Heart left ventricle (tissue), 16 donors: ENCODE measurements around the gene CDK5RAP2. TPM values are rescaled to one million over a fixed set of nuclear protein-coding genes. Genes with fewer than 3 reads are reported as not detected.

Source experiments
- ATAC-seq, 4 donors: fragments of 200-7000 bp; cut with Tn5 transposase; one replicate each; pipeline ENCODE4 v1.9.1; 2020 to 2022; ENCODE audit warnings: moderate library complexity in 4 of 4, mild to moderate bottlenecking in 3 of 4, moderate number of reproducible peaks in 1 of 4
- DNase-seq, 5 donors: peaks; one replicate each; pipeline ENCODE4 v3.0.0-alpha.2; 2020
- H3K27ac ChIP-seq, 12 donors: fragments of 200-600 bp; sonication (generic) in 4 of 12; one replicate each; pipeline versions ENCODE4 v1.5.0 to v1.8.0; 2016 to 2022; ENCODE audit warnings: mild to moderate bottlenecking in 2 of 12
- H3K27me3 ChIP-seq, 9 donors: fragments of 200-600 bp; sonication (generic) in 2 of 9; one replicate each; pipeline versions ENCODE4 v1.5.1 to v1.8.0; 2016 to 2022; ENCODE audit warnings: mild to moderate bottlenecking in 3 of 9
- H3K36me3 ChIP-seq, 9 donors: fragments of 200-600 bp; sonication (generic) in 2 of 9; one replicate each; pipeline versions ENCODE4 v1.5.0 to v1.8.0; 2018 to 2022; ENCODE audit warnings: mild to moderate bottlenecking in 2 of 9
- H3K4me1 ChIP-seq, 12 donors: fragments of 200-600 bp; sonication (generic) in 4 of 12; one replicate each; pipeline versions ENCODE4 v1.5.0 to v1.8.0; 2016 to 2022; ENCODE audit warnings: mild to moderate bottlenecking in 3 of 12
- H3K4me3 ChIP-seq, 12 donors: fragments of 200-600 bp; sonication (generic) in 4 of 12; one replicate each; pipeline versions ENCODE4 v1.5.0 to v1.8.0; 2017 to 2022; ENCODE audit warnings: mild to moderate bottlenecking in 9 of 12, moderate library complexity in 4 of 12
- H3K9me3 ChIP-seq, 12 donors: fragments of 200-600 bp; sonication (generic) in 4 of 12; one replicate each; pipeline versions ENCODE4 v1.5.0 to v1.8.0; 2016 to 2022; ENCODE audit warnings: mild to moderate bottlenecking in 1 of 12
- POLR2A ChIP-seq, 2 donors: fragments of 450-650 bp; IDR thresholded peaks; one replicate each; pipeline ENCODE4 v1.6.1; 2017; ENCODE audit warnings: antibody characterized with exemption in 2 of 2, mild to moderate bottlenecking in 2 of 2, moderate library complexity in 2 of 2
- WGBS, 4 donors: extraction: QIAGEN DNeasy Blood & Tissue Kit in 2 of 4; methylation state at CpG; one replicate each; pipeline versions ENCODE4 v1.1.5 to v1.1.7; 2013 to 2018; 5-methylcytosine and 5-hydroxymethylcytosine counted together
- intact Hi-C, 10 donors: fragments of 100-400 bp; cut with DNase I; formaldehyde crosslinking; loops; one replicate each; pipeline versions ENCODE4 v1.11.1 to v1.14.2; 2022
- polyA plus RNA-seq, 2 donors: library from polyadenylated mRNA; stranded (reverse); fragments of 200-250 nt; gene quantifications; one replicate each; pipeline ENCODE4 v1.2.3, GENCODE V29; 2013
- total RNA-seq, 9 donors: library from RNA; depleted of rRNA in 2 of 9; stranded (reverse); fragments of >200 nt in 2 of 9; fragmentation: NEBNext Ultra II Directional in 3 of 9; extraction: Animal tissue kit (Norgen Biotek cat#: 25700) in 3 of 9; gene quantifications; one replicate each; pipeline versions ENCODE4 v1.1.0 to v1.2.4, GENCODE V29; 2016 to 2023
- TF ChIP-seq, protein P1 (sequence below), 12 donors: fragments of 200-600 bp; sonication (generic) in 4 of 12; IDR thresholded peaks; one replicate each; pipeline versions ENCODE4 v1.5.0 to v1.8.0; 2018 to 2022; ENCODE audit warnings: antibody characterized with exemption in 12 of 12, mild to moderate bottlenecking in 5 of 12
- donor health status: ischemic (EF 13 %, LVEDD 7.1; RV severe dilation, severe dysfunction).
- donor health status: healthy with polysubstance abuse.
- donor health status: DM: no; HTN: yes; CAD: no.
- donor health status: DM: no; HTN: no; CAD: no.
- donor health status: ischemic (EF 25% LVEDD 6.9; RV normal size, moderate dysfunction).
- donor health status: ischemic (EF 25% LVEDD 5.7; RV mildly dilated, moderate dysfunction).
- donor health status: healthy.
- donor health status: DM: yes; HTN: yes; CAD: no.
- donor health status: ischemic (EF 35%, LVEDD 5.7; RV mildly dilated, moderate dysfunction).
- donor health status: nonischemic (EF 11% LVEDD 7.7; RV severe dilation, severe dysfunction).
- donor health status: DM: yes; HTN: yes; CAD: no.
- donor health status: PGD.
- donor health status: ischemic (EF 29% LVEDD 5.4; RV normal size, mild dysfunction).
- donor health status: nonischemic (EF 23%, LVEDD 6.1; RV moderate dilation, normal function).

CDK5RAP2 gene
- total and polyA plus RNA-seq, 11 donors, result 26.1 to 114 (median 53.1) TPM

DNA sequence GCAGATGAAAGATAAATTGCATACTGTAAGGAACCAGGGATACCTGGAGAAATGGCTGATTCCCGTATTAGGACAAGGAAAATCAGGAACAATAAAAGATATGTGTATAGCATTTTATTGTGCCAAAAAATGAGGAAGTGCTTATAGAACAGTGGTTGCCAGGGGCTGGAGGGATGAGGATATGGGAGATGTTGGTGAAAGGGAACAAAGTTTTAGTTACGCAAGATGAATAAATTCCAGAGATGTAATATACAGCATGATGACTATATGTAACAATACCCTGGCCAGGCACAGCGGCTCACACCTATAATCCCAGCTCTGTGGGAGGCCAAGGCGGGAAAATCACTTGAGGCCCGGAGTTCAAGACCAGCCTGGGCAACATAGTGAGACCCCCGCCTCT is 101.8 kb downstream of the CDK5RAP2 start:
- peaks cover 0 to 48% (median 8%) of the 10 kb centered on the region in 12 donors for H3K4me1 ChIP-seq
- 92 to 95% (median 93%) methylated on average over 6 of the region's 6 CpGs for WGBS, 4 donors

DNA sequence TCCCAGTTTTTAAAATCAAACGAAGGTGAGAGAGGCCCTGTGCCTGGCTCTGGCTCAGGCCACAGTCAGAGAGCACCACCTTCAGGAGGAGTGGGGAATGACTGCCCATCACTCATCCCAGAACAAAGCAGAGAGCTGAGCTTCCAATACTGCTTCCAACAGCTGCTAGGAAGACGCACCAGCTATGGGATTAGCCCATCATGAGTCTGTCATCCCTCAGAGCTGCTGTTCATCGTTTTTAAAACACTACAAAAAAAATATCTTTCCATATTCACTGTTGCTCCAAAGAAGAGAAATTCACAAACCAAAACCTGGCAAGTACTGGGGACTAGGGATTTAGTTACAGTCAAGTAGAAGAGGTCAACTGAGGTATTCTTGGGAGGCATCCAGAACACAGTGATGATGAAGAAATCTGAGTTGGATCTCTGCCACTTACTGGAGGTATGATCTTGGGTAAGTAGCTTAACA is 102.4 kb downstream of the CDK5RAP2 start:
- H3K27ac ChIP-seq, result no peak overlapping the region
- H3K4me1 ChIP-seq, result peaks cover 0 to 45% (median 7%) of the 10 kb centered on the region in 12 donors
- H3K36me3 ChIP-seq, result peaks cover 0 to 46% (median 28%) of the 10 kb centered on the region in 9 donors
- H3K9me3 ChIP-seq, result no peaks in the 10 kb centered on the region
- H3K4me3 ChIP-seq, result no peak overlapping the region
- DNase-seq (peak in 4 of 5 donors; percentile 36 to 56 (median 50)), ATAC-seq (peak; percentile 56 to 83 (median 82))
- intact Hi-C loops, result loop anchor here (5.0 to 10.0 kb wide), 6 partner anchors 65 to 923 kb away; no protein-coding TSS in a partner anchor
- WGBS, 4 donors, result 11 to 22% (median 18%) methylated on average over 3 of the region's 3 CpGs
- TF ChIP-seq POLR2A (IDR thresholded peaks at IDR 0.05), result no peak
- TF ChIP-seq, protein P1, sequence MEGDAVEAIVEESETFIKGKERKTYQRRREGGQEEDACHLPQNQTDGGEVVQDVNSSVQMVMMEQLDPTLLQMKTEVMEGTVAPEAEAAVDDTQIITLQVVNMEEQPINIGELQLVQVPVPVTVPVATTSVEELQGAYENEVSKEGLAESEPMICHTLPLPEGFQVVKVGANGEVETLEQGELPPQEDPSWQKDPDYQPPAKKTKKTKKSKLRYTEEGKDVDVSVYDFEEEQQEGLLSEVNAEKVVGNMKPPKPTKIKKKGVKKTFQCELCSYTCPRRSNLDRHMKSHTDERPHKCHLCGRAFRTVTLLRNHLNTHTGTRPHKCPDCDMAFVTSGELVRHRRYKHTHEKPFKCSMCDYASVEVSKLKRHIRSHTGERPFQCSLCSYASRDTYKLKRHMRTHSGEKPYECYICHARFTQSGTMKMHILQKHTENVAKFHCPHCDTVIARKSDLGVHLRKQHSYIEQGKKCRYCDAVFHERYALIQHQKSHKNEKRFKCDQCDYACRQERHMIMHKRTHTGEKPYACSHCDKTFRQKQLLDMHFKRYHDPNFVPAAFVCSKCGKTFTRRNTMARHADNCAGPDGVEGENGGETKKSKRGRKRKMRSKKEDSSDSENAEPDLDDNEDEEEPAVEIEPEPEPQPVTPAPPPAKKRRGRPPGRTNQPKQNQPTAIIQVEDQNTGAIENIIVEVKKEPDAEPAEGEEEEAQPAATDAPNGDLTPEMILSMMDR (IDR thresholded peaks at IDR 0.05), result peak; percentile 74 to 92 (median 88)
- H3K27me3 ChIP-seq, result no peaks in the 10 kb centered on the region

More for the DNA sequence above, 101.8 kb downstream of the CDK5RAP2 start:
- ATAC-seq, result no peak
- TF ChIP-seq POLR2A (IDR thresholded peaks at IDR 0.05), result no peak
- TF ChIP-seq, protein P1 (IDR thresholded peaks at IDR 0.05), result no peak
- Histone ChIP-seq H3K27me3 (no peaks in the 10 kb centered on the region), H3K4me3 (no peak overlapping the region), H3K36me3 (peaks cover 0 to 39% (median 24%) of the 10 kb centered on the region in 9 donors), H3K27ac (no peak overlapping the region), H3K9me3 (no peaks in the 10 kb centered on the region)
- no peak for DNase-seq
- intact Hi-C loops, result loop anchor here (5.0 to 10.0 kb wide), 6 partner anchors 66 to 923 kb away; no protein-coding TSS in a partner anchor

DNA sequence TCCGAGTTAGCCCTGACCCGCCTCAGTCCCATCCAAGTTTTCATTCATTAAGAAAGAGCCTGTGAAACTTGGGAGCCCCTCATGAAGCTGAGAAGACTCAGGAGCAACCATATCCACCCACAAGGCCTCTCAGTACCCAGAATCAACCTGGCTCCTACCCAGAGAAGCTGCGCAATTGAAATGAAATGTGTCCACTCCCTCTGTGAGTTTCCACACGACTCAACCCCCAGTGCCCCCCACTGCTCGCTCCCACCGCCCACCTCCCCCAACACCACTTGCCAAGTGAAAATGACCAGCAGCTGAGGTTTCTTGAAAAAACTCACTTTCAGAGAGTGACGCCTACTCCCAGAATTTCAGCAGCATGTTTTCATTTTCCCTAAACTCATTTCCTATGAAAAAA is 104.6 kb downstream of the CDK5RAP2 start:
- Histone ChIP-seq H3K27me3 (no peaks in the 10 kb centered on the region), H3K36me3 (peaks cover 0 to 66% (median 46%) of the 10 kb centered on the region in 9 donors), H3K4me3 (no peak overlapping the region), H3K27ac (peak overlapping the region in 6 of 12 donors; percentile 8 to 75 (median 40)), H3K9me3 (no peaks in the 10 kb centered on the region), H3K4me1 (peaks cover 0 to 28% (median 5%) of the 10 kb centered on the region in 12 donors)
- intact Hi-C loops, result loop anchor here (5.0 to 10.0 kb wide), 6 partner anchors 63 to 921 kb away; no protein-coding TSS in a partner anchor
- WGBS, 4 donors, result 76 to 85% (median 78%) methylated on average over 7 of the region's 7 CpGs
- DNase-seq (peak in 4 of 5 donors; percentile 24 to 69 (median 42)), ATAC-seq (peak in 3 of 4 donors; percentile 44 to 56 (median 45))
- TF ChIP-seq, protein P1 (IDR thresholded peaks at IDR 0.05), result no peak
- TF ChIP-seq POLR2A (IDR thresholded peaks at IDR 0.05), result no peak

DNA sequence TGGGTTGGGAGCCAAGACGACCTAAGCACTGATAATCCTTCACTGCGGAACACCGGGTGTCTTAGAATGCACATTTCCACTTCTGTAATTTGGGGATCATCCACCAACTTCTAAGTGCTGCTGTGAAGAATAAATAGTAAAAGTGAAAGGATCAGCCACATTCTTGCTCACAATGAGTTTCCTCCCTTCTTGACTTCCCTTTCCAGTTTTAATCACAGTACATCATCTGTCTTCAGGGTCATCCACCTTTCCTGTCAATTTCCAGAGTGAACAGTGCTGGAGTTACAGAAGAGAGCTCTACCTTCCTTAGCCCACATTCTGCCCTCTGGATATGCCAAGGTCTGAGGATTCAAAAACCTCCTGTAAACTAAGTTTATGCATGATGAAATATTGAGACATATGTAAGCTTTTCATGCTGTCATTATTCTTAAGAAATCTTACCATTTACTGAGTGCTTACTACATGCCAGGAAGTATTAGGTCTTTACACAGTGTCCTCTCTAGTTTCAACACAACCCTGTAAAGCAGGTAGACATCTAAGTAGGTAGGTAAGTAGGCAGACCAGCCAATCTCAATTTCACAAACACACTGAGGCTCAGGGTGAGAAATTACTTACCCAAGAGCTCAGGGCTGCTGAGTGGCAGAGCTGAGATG is 105.2 kb downstream of the CDK5RAP2 start:
- Histone ChIP-seq H3K27ac (peak overlapping the region in 4 of 12 donors; percentile 30 to 75 (median 46)), H3K36me3 (peaks cover 0 to 71% (median 47%) of the 10 kb centered on the region in 9 donors)
- intact Hi-C loops, result loop anchor here (5.0 to 10.0 kb wide), 6 partner anchors 62 to 920 kb away; no protein-coding TSS in a partner anchor

More for the DNA sequence above, 105.2 kb downstream of the CDK5RAP2 start:
- H3K4me1 ChIP-seq, result peaks cover 0 to 28% (median 3%) of the 10 kb centered on the region in 12 donors
- 46 to 67% (median 55%) methylated on average over 3 of the region's 3 CpGs for WGBS, 4 donors
- H3K27me3 ChIP-seq, result no peaks in the 10 kb centered on the region
- no peak overlapping the region for H3K4me3 ChIP-seq
- ATAC-seq (peak in 2 of 4 donors; percentile 16), DNase-seq (no peak)
- no peaks in the 10 kb centered on the region for H3K9me3 ChIP-seq
- no peak for TF ChIP-seq POLR2A (IDR thresholded peaks at IDR 0.05)
- TF ChIP-seq, protein P1 (IDR thresholded peaks at IDR 0.05), result no peak
